H54 (cell line): Measurements from ENCODE around the gene PTCD1.

ENCODE experiments used
- DNase-seq: peaks from one replicate; pipeline ENCODE4 v3.0.0; 2011; ENCODE audit warnings: low spot score, mixed read lengths; ENCODE audit not compliant: insufficient read length
- FAIRE-seq: peaks from 3 replicates; lab custom pipeline; 2011; peaks lifted over from hg19 to GRCh38; lab: Jason Lieb, UNC
- POLR2A ChIP-seq: IDR thresholded peaks from 2 replicates; pipeline ENCODE4 v1.6.1; 2011; ENCODE audit warnings: low read depth, mild to moderate bottlenecking, low read length

The PTCD1 gene

GRCh38 chr7:99368750-99369389 is 69.7 kb downstream of the PTCD1 start:
- DNase-seq (no peak), FAIRE-seq (no peak)
- TF ChIP-seq POLR2A, result no peak
